ENCODE measurements around the gene AUH. TPM values are rescaled to one million over a fixed set of nuclear protein-coding genes. Genes with fewer than 3 reads are reported as not detected.
"Not testable (repeated sequence)": the region's sequence is repeated elsewhere in the genome, so short reads cannot be mapped to it uniquely, and the experiment has no call there.

The AUH gene
- polyA plus RNA-seq, 3 donors = 42.8 to 46.0 (median 44.2) TPM

DNA sequence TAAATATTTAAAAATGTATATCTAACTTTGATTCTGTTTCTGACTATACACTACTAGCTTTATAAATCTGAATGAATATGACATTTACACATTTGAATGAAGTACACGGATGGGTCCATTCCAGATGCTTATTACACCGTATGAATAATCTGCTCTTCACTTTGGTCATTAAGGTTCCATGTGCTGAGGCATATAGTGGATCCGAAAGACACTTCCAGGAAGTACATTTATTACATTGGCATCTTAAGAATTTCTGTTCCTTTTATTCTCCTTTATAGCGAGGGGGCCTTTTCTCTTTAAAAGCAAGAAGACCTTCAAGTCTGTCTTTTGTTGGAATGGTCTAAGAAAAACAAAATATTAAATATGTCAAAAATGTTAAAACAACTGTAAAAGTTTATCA lies 147.6 kb downstream of the AUH start:
- no peak for DNase-seq (ENCODE audit: low read depth in 3 of 3, low spot score in 2 of 3)

DNA sequence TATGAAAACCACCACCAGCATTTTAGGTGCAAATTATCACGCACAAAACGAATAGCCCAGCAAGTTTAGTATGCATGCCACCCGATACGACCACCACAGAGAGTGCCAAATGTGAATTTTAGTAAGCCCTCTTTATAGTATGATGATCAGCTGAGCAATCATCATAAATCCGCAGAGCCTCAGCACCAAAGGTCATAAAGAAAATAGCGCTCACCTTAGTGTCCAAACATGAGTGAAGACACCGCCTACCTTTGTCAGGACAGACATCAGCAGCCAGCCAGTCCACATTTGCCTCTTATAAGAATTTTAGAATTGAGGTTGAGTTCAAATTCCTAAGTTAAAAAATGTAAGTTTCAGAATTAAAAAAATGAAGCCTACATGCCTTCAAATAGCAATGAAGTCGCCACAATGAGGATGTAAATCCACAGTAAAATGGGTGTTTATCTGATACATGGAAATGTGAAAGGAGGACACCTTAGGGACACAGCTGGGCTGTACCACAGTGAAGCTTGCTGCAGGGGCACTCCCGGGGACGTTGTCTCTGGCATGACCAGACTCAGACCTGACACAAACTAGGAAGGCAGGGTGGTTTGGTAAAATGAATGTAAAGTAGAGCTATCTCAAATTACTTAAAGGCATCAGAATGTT lies 149.0 kb downstream of the AUH start:
- DNase-seq (ENCODE audit: low read depth in 3 of 3, low spot score in 2 of 3) = no peak

DNA sequence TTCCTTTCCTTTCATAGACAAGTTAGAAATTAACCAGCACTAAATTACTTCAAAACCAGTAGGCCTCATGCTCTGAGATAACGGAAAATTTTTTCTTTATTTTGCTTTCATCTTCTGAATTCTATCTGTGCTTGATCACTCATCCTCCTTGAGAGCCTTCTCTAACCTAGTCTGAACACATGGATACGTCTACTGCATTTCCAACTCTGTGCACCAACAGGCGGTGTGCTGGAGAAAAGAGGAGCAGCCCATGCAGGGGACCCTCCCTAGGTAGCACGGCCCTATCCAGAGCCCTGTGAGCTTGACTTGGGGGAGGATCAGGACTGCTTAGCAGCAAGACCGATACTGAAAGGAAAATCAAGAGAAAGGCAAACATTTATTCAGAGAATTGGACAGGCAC lies 149.8 kb downstream of the AUH start:
- no peak for DNase-seq (ENCODE audit: low read depth in 3 of 3, low spot score in 2 of 3)

DNA sequence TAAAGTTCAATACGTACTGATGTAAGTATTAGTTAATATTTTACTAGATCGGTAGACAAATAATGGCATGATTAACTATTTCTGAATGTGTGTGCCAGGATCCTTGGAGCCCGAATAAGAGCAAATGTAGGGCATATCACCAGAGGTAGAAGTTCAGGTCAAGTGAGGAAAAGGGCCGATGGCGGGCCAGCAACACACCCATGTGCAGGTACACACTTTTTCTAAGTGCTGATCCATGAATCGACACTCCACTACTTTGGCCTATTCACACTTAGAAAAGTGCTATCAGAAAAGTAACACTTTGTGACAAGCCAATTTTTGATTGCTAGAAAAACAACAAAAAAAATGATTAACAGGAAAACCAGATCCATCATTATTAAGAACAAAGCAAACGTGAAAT lies 150.3 kb downstream of the AUH start:
- DNase-seq (ENCODE audit: low read depth in 3 of 3, low spot score in 2 of 3) = no peak

DNA sequence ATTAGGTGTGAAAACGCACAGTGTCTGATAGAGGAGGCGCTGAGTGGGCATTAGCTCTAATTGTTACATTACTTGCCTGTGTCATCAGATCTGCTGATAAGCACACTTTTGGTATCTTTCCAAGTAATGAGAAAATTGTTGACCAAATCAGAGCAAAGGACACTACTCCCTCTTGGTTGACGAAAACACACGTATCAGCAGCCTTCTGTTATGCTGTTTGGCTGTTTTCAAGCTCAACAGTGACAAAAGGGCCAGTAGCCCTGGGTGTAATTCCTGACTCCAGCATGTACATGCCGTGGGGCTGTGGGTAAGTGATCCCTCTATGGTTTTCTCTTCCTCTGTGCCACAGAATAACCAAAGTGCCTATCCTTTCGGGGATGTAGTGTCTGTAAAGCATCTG lies 151.4 kb downstream of the AUH start:
- DNase-seq (ENCODE audit: low read depth in 3 of 3, low spot score in 2 of 3) = no peak

DNA sequence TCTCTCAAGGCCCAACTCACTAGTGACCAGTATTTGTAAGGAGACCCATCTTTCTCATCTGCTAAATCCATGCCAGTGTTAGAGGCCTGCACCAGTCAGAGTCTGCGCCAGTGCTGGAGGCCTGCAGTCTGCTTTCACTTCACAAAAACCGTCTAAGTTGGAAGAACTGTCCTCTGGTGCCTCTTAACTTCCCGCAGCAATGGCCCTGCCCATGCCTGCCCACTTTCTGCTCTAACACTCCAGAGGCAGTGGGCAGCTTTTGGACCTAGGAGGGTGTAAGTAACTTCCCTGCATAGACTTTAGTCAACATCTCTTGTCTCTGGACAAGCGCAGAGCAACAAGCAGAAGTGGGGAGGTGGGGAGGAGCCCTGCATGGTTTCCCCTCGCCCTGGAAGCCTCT lies 152.9 kb downstream of the AUH start:
- no peak for DNase-seq (ENCODE audit: low read depth in 3 of 3, low spot score in 2 of 3)

DNA sequence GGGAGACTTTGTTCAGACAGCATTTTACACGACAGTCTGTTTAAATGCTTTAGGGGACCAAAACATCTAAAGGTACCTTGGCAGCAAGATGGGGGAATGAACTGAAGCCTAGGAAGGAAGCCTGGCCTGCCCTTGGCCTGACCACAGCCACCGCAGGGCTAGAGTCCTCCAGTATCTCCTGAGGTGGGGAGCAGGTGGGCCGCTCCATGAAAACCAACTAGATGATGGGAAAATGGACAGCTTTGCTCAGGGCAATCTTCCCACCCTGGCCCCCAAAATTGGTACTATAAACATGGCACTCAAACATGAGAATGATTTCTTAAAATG lies 153.3 kb downstream of the AUH start:
- no peak for DNase-seq (ENCODE audit: low read depth in 3 of 3, low spot score in 2 of 3)

DNA sequence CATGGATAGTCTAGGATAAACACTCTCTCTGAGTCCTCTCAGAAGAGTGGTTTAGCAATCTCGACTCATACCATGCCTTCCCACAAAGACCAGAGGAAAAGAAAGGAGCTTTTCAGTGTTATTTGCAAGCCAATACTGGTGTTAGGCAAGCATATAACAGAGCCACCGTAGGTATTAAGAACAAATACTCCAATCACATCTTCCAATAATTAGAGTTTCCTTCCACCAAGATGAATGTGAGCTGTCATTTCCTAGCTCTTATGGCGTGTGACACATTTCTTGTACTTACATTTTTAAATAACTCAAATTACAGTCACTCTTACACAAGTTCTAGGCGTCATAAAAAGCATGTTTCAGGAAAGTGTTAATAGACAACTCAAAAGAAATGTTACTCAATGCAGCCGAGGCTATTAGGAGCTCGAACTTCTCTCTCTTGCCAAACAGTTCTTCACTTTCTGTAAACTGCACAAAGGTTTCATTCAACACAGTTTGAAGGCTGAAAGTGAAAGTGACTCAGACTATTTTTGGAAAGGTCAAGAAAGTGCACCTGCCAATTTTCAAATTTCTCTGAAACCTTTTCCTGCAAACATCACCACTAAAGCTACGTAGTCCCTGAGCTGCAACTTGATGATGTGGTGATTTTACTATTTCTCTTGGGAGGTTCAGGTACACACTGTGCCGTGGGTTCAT lies 153.8 kb downstream of the AUH start:
- DNase-seq (ENCODE audit: low read depth in 3 of 3, low spot score in 2 of 3) = no peak

DNA sequence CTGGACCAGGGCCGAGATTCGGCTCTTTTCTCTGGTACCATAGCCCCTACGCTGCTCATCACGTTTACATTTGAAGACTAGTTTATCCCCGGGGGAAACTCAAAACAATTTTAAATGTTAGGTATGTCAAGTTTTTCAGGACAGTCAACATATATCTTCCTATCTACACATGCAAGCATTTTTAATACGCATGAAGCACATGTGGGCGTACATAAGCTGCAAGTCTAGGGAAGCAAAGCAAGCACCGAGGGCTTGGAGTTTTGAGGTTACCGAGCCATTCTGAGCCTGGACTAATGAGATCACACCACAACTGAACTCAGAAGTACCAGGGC lies 154.4 kb downstream of the AUH start:
- DNase-seq (ENCODE audit: low read depth in 3 of 3, low spot score in 2 of 3) = no peak

DNA sequence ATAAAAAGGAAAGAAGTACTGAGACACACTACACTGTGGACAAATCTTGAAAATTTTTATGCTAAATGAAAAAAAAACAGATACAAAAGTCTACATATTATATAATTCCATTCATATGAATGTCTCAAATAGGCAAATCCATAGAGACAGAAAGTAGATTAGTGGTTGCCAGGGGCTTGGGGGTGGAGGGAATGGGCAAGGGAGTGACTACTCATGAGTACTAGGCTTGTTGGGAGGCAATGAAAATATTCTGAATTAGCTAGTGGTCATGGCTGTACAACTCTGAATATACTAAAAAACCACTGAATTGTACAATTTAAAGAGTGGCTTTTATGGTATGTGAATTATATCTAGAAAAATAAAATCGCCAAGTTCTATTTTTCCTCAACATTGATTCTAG lies 154.9 kb downstream of the AUH start:
- DNase-seq (ENCODE audit: low read depth in 3 of 3, low spot score in 2 of 3) = no peak

DNA sequence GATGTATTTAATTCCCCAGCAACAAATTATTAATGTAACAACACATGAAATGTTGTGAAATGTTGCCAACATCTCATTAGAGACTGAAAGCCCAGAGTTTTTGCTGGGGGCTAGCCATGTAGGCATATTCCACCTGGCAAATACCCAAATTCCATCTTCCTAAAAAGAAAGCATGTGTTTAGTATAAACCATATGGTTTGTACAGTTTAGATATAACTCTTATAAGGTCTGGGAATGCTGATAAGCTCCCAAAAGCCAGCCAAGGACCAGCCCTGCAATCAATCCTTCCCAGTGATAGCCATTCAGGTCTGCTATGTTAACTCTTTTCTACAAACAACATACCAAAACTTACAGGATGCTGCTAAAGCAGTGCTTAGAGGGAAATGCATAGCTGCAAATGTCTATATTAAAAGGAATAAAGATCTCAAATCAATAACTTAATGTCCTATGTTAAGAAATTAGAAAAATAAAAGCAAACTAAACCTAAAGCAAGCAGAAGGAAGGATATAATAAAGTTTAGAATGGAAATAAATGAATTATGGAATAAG lies 158.9 kb downstream of the AUH start:
- DNase-seq (ENCODE audit: low read depth in 3 of 3, low spot score in 2 of 3) = no peak

DNA sequence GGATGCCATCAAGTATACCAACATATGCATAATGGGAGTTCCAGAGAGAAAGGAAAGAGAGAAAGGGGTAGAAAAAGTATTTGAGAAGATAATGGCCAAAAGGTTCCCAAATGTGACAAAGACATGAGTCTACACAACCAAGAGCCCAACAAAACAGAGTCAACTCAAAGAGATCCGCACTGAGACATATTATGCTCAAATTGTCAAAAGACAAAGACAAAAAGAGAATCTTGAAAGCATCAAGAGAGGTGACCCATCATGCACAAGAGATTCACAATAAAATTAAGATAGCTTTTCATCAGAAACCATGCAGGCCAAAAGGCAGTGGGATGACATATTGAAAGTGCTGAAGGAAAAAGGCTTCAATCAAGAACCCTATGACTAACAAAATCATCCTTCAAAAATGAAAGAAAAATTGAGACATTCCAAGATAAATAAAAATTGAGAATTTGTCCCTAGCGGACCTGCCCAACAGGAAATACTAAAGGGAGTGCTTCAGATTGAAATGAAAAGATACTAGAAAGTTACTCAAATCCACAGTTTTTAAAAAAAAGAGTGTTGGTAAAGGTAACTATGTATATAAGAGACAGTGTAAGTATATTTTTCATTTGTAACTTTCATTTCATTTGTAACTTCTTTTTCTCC lies 160.9 kb downstream of the AUH start:
- no peak for DNase-seq (ENCODE audit: low read depth in 3 of 3, low spot score in 2 of 3)

DNA sequence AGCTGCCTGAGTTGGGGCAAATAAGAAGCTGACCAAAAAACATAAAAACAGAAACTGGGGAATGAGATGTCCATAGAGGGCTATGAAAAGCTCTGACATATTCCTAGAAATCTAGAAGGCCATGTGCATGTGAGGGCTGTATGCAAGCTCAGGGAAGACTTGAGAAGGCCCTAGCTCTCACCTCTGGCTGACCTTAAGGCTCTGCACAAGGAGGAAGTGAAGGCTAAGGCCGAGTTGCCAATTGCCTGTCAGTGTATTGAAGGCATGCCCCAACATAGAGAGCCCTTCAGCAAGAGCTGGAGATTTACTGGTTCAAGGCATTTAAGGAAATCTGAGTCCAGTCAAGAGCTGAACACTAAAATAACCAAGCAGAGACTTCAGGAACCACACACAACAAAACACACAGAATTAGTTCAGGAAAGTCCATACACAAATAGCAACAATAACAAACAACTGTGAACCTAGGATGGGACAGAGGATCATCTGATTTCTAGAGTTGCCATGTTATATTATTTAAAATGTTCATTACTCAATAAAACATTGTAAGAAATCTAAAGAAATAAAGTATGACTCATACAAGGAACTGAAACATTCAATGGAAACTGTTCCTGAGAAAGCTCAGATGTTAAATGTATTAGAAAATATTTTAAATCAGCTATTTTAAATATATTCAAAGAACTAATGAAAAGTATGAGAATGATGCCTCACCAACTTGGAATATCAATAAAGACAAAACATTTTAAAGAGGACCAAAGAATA lies 161.8 kb downstream of the AUH start:
- no peak for DNase-seq (ENCODE audit: low read depth in 3 of 3, low spot score in 2 of 3)

DNA sequence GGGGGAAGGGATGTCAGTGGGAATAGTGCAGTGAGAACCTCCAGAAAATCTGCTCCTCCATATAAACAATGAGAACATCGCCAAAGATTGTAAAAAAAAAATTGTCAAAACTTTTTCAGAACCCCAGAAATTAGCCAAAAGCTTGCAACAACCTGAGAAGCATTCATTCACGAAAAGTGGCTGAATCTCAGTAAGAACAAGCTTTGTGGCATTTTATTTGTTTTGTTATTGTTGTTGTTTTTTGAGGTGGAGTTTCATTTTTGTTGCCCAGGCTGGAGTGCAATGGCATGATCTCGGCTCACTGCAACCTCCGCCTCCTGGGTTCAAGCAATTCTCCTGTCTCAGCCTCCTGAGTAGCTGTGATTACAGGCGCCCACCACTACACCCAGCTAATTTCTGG lies 162.8 kb downstream of the AUH start:
- DNase-seq (ENCODE audit: low read depth in 3 of 3, low spot score in 2 of 3) = not testable (repeated sequence)

DNA sequence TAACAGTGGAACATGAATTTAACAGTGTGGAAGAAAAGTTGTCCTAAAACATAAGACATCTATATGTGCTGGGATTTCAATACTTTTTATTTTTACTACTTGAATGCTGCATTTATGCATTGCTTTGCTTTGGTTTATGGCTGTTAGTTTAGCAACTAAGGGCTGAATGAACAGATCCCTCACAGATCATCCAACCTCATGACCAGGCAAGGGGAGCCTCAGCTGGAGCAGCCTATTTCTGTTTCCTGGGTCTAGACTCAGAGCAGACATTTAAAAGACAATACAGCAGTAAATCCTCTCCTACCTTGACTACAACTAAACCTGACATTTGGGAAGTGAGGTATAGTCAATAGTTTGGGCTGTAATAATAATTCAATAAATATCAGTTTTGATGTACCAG lies 163.3 kb downstream of the AUH start:
- no peak for DNase-seq (ENCODE audit: low read depth in 3 of 3, low spot score in 2 of 3)

DNA sequence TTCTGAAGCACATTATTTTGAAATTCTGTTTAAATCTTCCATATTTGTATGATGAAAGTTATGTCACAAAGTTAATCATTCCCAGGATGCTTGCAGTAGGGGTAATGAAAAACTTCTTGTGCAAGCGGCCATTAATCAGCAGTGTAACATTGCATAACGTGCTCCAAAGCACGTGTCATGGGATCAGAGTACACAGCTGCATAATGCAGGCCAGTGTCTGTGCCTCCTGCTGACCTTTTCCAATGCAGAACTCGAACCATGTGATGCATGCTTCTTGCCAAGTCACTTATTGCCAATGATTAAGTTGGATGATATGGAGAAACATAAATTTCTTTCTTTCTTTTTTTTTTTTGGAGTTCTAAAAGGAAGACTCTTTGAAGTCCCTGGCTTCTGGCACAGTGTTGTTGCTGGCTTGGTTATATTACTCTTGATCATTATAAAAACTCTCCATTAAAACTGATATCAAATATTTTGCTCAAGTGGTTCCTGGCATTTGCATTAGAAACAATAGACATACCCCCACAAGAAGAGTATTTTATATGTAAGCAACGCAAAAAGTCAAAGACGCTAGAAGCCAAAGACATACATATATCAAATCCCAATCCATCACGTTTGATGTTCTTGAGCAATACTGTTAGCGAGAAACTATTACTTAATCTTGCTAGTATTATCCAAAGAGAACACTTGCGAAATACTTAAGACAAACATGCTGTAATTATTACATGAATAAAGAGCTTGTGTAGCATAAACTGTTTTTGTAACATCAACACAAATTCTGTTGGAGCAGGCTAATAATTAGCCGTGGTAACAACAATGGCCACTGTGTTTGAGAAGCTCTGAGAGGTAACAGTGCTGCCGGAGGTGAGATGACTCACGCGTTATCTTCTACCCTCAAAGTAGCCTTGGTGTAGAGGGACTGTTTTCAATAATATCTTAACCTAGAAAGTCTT lies 164.2 kb downstream of the AUH start:
- peak in 2 of 3 donors; percentile 69 to 79 for DNase-seq (ENCODE audit: low read depth in 3 of 3, low spot score in 2 of 3)

DNA sequence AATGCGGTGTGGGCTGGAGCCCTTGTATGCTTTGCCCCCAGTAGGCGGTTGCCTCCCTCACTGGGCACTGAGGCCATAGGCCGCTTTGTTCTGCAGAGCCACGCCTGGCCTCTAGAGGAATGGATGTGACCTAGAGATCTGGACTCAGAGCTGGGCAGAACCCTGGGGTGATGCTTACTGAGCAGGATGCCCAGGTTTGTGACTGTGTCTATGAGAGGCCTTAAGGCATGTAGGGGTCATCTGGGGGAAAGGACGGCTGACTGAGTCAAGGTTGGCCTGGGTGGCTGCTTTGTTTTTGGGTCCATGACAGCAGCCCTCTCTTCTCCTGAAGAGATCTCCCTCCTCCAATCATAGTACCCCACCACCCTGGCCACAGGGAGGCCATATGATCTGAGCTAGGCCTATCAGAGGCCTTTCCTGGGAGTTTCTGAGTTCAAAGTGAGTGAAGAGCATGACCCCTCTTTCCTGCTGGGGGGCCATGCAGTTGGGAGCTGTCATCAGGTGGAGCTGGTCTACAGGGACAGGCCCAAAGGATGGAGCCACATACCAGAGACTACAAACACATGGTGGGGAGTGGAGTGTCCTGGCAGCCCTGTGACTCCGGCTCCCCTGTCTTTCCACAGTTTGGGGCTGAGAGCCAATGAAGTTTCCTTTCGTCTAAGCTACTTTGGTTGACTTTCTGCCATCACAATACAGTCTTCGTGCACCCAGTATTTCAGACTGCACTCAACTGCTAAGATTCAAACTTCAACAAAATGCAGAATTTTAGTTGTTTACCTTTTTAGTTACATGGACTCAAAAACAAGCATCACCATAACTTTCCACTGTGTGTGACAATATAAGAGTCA lies 165.4 kb downstream of the AUH start:
- DNase-seq (ENCODE audit: low read depth in 3 of 3, low spot score in 2 of 3) = no peak

DNA sequence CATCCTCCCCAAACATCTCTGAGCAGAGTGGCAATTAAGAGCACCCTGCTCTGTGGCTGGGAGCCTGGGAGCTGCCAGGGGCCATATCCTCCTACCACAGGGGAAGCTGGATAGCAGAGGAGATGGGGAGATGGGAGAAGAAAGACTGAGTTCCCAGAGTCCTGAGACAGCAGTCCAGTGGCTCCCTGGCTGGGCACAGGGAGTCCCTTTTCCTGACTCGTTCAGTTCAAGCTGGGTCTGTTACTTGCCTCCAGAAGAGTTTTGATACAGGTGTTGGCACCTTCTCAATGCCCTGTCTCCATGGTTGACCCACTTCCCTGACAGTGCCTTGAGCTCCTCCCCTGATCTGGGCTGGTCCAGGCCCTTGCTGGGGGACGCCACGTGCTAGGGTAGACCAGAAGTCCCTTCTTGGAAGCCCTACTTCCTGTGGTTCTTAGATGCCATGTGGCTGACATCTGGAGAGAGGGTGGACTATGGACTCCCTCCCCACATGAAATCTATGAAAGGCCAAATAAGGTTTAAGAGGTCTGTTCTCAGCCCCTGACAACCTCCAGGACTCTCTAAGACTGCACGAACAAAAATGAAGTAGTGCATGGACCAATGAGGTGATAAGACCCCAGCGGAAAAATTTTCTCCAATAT lies 166.2 kb downstream of the AUH start:
- no peak for DNase-seq (ENCODE audit: low read depth in 3 of 3, low spot score in 2 of 3)

All from right renal cortex interstitium (tissue), 3 donors.